CD1c-positive myeloid dendritic cell (primary cell): Measurements from ENCODE around the gene ATP5F1B.
"Not testable (repeated sequence)": the region's sequence is repeated elsewhere in the genome, so short reads cannot be mapped to it uniquely, and the experiment has no call there.

Experiments
- DNase-seq: peaks from one replicate; pipeline ENCODE4 v3.0.0-alpha.2; 2016; ENCODE audit errors: extremely low spot score

ATP5F1B gene

DNA sequence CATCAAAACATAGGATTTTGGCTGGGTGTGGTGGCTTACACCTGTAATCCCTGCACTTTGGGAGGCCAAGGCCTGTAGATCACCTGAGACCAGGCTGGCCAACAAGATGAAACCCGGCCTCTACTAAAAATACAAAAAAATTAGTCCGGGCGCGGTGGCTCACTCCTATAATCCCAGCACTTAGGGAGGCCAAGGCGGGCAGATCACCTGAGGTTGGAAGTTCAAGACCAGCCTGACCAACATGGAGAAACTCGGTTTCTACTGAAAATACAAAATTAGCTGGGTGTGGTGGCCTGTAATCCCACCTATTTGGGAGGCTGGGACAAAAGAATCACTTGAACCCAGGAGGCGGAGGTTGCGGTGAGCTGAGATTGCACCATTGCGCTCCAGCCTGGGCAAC lies 2.2 kb upstream of the ATP5F1B start:
- not testable (repeated sequence) for DNase-seq

GRCh38 chr12:56645201-56645716 lies 525 bp downstream of the ATP5F1B start:
- no peak for DNase-seq

DNA sequence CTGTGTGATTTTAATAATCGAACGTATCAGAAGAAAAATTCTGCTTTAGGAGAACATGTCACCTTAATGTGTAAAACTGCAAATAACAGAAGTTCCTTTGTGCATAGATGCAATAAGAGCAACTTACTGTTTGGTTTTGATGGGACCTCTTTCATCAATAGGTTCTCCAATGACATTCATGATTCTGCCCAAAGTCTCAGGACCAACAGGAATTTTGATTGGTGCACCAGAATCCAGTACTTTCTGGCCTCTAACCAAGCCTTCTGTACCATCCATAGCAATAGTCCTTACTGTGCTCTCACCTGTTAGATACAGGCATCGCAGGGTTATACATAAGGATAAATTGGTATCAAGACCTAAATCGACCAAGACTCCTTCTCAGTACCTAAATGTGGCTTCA lies 1.1 kb downstream of the ATP5F1B start:
- DNase-seq = no peak

DNA sequence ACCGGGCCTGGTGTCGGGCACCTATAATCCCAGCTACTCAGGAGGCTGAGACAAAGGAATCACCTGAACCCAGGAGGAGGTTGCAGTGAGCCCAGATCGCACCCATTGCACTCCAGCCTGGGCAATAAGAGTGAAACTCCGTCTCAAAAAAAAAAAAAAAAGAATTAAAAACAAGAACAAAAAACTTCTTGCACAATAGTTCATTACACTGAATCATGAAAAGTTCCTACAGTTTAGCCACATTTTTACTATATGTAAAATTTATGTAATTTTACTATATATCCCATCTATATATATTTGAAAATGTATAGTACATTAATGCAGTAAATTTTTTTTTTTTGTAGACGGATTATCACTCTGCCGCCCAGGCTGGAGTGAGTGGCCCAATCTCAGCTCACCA lies 4.6 kb downstream of the ATP5F1B start:
- no peak for DNase-seq

DNA sequence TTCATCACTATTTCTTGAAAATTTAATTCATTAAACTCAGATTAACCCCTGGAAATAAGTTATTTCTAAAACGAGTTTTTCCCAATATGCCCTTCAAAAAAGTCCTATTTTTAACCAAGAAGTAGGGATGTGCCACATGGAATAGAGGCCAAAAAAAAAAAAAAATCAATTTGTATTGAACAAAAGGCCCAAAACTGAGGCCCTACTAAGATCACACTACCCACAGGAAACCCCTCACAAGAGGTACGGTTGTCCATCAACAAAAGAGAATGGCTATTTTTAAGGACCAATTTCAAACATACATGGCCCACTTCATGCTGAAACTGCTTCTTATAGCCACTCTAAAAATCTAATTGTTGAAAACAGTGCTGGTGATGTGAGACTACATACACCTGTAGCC lies 8.2 kb downstream of the ATP5F1B start:
- no peak for DNase-seq

DNA sequence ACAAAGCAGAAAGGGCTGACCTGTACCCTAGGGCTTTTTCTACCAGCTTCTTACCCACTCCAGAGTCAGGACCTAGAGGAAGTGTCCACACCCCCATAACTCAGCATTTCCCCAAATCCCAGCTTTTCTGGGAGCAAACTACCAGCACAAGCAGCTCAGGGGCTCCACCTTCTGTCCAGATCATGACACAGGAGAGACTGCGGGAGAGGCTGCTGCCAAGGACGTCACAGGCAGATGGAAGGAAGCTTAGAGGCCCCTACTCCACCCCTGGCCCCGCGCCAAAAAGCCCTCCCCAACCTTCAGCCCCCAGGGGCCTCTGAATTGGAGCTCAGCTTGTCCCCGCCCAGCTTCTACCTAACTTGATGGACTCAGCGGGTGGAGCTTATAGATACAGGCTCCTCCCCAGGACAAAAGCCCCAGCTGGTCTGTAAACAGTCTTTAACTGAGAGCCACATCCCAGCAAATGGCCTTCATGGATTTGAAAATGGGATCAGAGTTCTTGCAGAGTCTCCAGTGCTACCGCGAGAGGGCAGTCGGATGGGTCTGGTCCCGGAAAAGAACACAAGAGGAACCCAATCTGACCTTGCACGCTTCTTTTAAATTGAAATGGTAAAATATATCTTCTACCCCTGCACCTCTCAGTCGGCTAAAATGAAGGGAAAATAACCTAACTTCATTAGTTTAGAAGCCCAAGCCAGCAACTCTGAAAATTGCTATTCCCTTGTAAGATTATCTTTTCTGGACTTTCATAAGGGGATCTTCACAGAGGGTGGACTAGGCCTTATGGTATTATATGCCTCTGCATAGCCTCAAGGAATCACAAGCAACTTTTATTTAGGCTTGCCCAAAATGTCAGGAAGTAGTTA lies 8.9 kb downstream of the ATP5F1B start:
- peak; percentile 92 for DNase-seq

DNA sequence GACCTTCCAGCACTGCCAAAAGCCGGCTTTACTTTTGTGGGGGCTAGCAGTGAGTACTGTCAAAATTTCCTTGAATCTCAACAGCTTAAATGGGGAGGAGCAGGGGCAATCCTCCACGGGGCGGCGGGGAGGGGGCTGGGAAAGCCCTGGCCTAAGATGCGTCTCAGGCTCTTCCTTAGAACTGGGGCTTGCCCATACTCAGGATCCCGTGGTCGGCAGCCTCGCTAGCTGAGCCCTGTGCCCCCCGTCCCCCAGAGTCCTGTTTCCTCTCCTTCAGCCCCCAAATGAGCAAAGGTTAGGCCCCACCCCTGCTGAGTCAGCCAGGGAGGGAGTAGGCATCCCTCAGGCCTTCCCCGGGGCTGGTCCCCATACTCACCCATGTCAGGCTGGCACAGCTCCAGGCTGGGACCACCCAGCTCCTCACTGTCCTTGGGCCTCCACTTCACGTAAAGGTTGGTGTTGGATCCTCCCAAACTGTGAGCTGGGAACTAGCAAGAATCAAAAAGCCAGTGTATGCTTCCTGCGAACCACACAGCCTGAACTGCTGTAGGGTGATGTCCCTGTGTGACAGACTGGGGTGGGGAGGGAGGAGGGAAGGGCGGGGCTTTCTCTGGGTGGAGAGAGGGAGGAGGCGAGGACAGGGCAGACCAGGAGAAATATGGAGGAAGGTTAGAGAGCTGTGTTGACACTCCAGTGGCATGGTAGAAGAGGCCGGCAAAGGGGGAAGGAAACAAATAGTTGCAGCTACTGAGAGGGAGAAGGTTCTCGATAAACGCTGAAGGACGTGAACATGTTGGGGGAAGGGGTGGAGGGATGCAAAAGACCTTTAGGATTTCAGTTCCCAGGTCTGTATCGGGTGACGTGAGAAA lies 9.7 kb downstream of the ATP5F1B start:
- peak; percentile 81 for DNase-seq

- DNase-seq = peak; percentile 53
Measured at GRCh38 chr12:56634837-56635791, 10.7 kb downstream of the ATP5F1B start.

GRCh38 chr12:56634242-56634836 lies 11.4 kb downstream of the ATP5F1B start:
- no peak for DNase-seq

- DNase-seq = no peak
Measured at GRCh38 chr12:56633468-56634241, 12.1 kb downstream of the ATP5F1B start.

DNA sequence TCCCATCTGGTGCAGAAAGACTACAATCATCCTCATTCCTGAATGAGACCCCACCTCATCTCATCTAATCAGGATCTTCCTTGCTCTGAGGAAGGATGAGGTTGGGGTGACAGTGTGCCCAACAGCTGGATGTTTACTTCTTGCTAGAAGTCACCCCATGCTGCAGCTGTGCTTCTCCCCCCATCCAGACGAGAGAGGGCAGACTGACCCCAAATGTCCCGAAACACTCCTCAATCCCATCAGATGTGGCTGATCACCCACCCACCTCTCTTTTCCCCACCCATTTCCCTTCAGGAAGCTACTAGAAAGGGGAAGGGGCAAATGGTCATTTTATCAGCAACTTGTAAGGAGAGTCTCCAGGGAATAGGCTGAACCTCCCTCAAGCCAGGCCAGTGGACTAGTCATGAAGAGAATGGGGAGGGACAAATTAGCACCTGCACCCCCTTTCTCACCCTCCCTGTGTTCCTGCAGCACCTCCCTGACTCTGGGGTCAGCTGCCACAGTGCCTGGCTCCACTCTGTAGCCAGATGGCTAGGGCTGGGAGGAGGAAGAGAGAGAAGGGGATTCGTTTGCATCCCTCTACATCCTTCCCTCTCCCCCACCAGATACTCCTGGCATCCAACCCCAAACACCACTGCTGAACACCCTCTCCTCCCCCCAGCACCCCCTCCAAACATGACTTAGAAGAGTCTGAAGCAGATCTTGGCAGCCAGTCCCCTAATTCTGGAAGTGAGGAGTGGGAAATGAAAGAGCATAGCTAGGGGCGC lies 12.9 kb downstream of the ATP5F1B start:
- DNase-seq = no peak

GRCh38 chr12:56631790-56632700 lies 13.7 kb downstream of the ATP5F1B start:
- DNase-seq = peak; percentile 81

DNA sequence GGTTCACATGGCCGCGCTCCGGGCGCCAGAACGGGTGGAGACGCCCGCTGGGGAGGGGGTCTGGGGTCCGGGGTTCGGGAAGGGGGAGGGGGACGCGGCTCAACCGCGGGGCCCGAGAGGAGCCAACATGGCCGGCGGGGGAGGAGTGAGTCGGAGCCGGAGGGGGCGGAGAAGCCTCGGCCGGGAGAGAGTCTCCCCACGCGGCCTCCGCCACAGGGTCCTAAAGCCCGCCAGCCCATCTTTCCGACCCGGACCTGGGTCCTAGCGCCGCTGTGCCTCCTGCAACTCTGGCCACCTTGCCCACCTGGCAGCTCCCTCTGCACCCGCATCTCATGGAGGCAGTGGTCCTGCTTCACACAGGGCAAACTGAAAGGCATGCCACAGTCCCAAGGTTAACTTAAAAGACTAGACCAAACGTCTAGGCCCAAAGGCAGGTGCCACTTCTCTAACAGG lies 15.6 kb downstream of the ATP5F1B start, which contains the start of gene BAZ2A:
Gene BAZ2A (minus strand): TSS at position 147 of the 453 bp plus-strand sequence. CDS start 12,796 bp downstream, outside the sequence.
- DNase-seq = peak; percentile 79

- no peak for DNase-seq
Measured at GRCh38 chr12:56629459-56630179, 16.2 kb downstream of the ATP5F1B start.

GRCh38 chr12:56628671-56629458 lies 16.9 kb downstream of the ATP5F1B start:
- DNase-seq = peak; percentile 67

- DNase-seq = no peak
Measured at GRCh38 chr12:56626701-56627100, 19.1 kb downstream of the ATP5F1B start.

DNA sequence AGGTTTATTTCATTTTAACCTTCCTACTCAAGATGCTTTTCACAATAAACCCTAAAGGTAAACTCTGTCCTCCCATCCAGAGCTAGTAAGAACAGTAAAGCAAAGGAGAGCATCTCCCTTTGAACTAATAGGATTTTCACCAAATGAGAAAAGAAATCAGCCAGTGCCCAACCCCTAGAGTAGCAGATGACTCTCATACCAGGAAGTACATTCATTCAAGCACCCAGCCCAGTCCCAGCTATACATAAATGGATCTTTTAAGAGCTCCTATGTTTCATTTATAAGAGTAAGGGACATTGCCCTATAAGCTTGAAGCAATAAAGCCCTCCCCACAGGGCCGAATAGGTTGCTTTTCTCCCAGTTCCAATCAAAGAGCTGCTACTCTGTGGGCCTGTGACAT lies 23.2 kb downstream of the ATP5F1B start:
- no peak for DNase-seq
